HCT116 (cell line): ENCODE results near the gene TTLL3.
"Not testable (repeated sequence)": the region's sequence is repeated elsewhere in the genome, so short reads cannot be mapped to it uniquely, and the experiment has no call there.

Experiments used
- EZH2phosphoT487 ChIP-seq: fragments of 200-600 bp; IDR thresholded peaks from 2 replicates; pipeline ENCODE4 v1.6.1; 2018; ENCODE audit warnings: antibody characterized with exemption, borderline replicate concordance
- YY1 ChIP-seq: IDR thresholded peaks from 2 replicates; pipeline ENCODE4 v1.6.1; 2011; ENCODE audit warnings: low read length, low read depth, moderate library complexity, mild to moderate bottlenecking; ENCODE audit not compliant: insufficient replicate concordance; ENCODE audit errors: extremely low read depth
- TF ChIP-seq, protein P1 (sequence below), 3 experiments: fragments of 200-600 bp in 1 of 3; sonication (generic) in 1 of 3; IDR thresholded peaks in 2 of 3; conservative IDR thresholded peaks in 1 of 3; 2 replicates each; pipeline ENCODE4 v1.5.1; 2012 to 2017; ENCODE audit warnings: low read depth in 2 of 3, low read length in 2 of 3, antibody characterized with exemption in 1 of 3, borderline replicate concordance in 1 of 3, control low read depth in 1 of 3, mild to moderate bottlenecking in 1 of 3, mixed read lengths in 1 of 3, mixed run types in 1 of 3, moderate library complexity in 1 of 3; ENCODE audit not compliant: insufficient read depth in 1 of 3

- not testable (repeated sequence) for TF ChIP-seq YY1, EZH2phosphoT487
- TF ChIP-seq, protein P1, sequence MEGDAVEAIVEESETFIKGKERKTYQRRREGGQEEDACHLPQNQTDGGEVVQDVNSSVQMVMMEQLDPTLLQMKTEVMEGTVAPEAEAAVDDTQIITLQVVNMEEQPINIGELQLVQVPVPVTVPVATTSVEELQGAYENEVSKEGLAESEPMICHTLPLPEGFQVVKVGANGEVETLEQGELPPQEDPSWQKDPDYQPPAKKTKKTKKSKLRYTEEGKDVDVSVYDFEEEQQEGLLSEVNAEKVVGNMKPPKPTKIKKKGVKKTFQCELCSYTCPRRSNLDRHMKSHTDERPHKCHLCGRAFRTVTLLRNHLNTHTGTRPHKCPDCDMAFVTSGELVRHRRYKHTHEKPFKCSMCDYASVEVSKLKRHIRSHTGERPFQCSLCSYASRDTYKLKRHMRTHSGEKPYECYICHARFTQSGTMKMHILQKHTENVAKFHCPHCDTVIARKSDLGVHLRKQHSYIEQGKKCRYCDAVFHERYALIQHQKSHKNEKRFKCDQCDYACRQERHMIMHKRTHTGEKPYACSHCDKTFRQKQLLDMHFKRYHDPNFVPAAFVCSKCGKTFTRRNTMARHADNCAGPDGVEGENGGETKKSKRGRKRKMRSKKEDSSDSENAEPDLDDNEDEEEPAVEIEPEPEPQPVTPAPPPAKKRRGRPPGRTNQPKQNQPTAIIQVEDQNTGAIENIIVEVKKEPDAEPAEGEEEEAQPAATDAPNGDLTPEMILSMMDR (IDR thresholded peaks at IDR 0.05 in 2 of 3, conservative IDR thresholded peaks at IDR 0.05 in 1 of 3; ENCODE audit: borderline replicate concordance in 1 of 3, insufficient read depth in 1 of 3, low read depth in 2 of 3, low read length in 2 of 3), result not testable (repeated sequence)
Measured at GRCh38 chr3:9865125-9865637, 55.1 kb downstream of the TTLL3 start.
